HG02970 (cell line): ENCODE measurements around the gene POU2F1.

Source experiments
- ATAC-seq: cut with Tn5 transposase; IDR thresholded peaks from one replicate; pipeline ENCODE4 v1.9.1; 2021; ENCODE audit warnings: mild to moderate bottlenecking, moderate library complexity, moderate number of reproducible peaks; ENCODE audit not compliant: unreplicated experiment, low FRiP score

Gene POU2F1

GRCh38 chr1:167409183-167409582, 188.5 kb downstream of the POU2F1 start:
- ATAC-seq, result no peak

- ATAC-seq, result no peak
Observed at GRCh38 chr1:167412072-167412471, 191.4 kb downstream of the POU2F1 start.

- no peak for ATAC-seq
Observed at GRCh38 chr1:167412920-167413319, 192.2 kb downstream of the POU2F1 start.

- no peak for ATAC-seq
Observed at GRCh38 chr1:167413328-167413727, 192.6 kb downstream of the POU2F1 start.

- ATAC-seq, result no peak
Observed at GRCh38 chr1:167416506-167416905, 195.8 kb downstream of the POU2F1 start.

- no peak for ATAC-seq
Observed at GRCh38 chr1:167418391-167418790, 197.7 kb downstream of the POU2F1 start.

- no peak for ATAC-seq
Observed at GRCh38 chr1:167419245-167419644, 198.6 kb downstream of the POU2F1 start.

- ATAC-seq, result no peak
Observed at GRCh38 chr1:167420510-167420909, 199.8 kb downstream of the POU2F1 start.

- no peak for ATAC-seq
Observed at GRCh38 chr1:167423684-167424619, 203.3 kb downstream of the POU2F1 start.

GRCh38 chr1:167425482-167425881, 204.8 kb downstream of the POU2F1 start:
- ATAC-seq, result no peak

GRCh38 chr1:167426716-167427115, 206.0 kb downstream of the POU2F1 start:
- ATAC-seq, result no peak

- ATAC-seq, result no peak
Observed at GRCh38 chr1:167427848-167428247, 207.2 kb downstream of the POU2F1 start.

GRCh38 chr1:167428395-167428794, 207.7 kb downstream of the POU2F1 start:
- ATAC-seq, result no peak

GRCh38 chr1:167429612-167430011, 208.9 kb downstream of the POU2F1 start:
- ATAC-seq, result no peak

- ATAC-seq, result no peak
Observed at GRCh38 chr1:167430134-167430848, 209.6 kb downstream of the POU2F1 start.

GRCh38 chr1:167430849-167431242, 210.2 kb downstream of the POU2F1 start:
- ATAC-seq, result no peak

GRCh38 chr1:167431261-167431908, 210.7 kb downstream of the POU2F1 start:
- no peak for ATAC-seq

- no peak for ATAC-seq
Observed at GRCh38 chr1:167431909-167432650, 211.4 kb downstream of the POU2F1 start.

GRCh38 chr1:167432780-167433179, 212.1 kb downstream of the POU2F1 start:
- no peak for ATAC-seq

- no peak for ATAC-seq
Observed at GRCh38 chr1:167433884-167434283, 213.2 kb downstream of the POU2F1 start.
